K562 (cell line): ENCODE measurements around the gene CA7. TPM values are rescaled to one million over a fixed set of nuclear protein-coding genes. Genes with fewer than 3 reads are reported as not detected.

Experiments
- CREB1 ChIP-seq, 2 experiments: sonication (generic) in 1 of 2; formaldehyde crosslinking in 1 of 2; IDR thresholded peaks; 2 replicates each; pipeline versions ENCODE4 v1.6.1 to v1.8.0; 2012 to 2022; ENCODE audit warnings: inconsistent platforms in 1 of 2, mild to moderate bottlenecking in 1 of 2, missing genetic modification reagents in 1 of 2, moderate library complexity in 1 of 2
- ETV5 ChIP-seq: sonication (generic); formaldehyde crosslinking; IDR thresholded peaks from 2 replicates; pipeline ENCODE4 v1.4.0; 2020; ENCODE audit warnings: low read depth, mild to moderate bottlenecking, missing genetic modification reagents
- HCFC1 ChIP-seq: IDR thresholded peaks from 2 replicates; pipeline ENCODE4 v1.6.1; 2012; ENCODE audit warnings: low read depth, low read length, improper control_type of control experiment
- LEF1 ChIP-seq: fragments of 450-650 bp; IDR thresholded peaks from 2 replicates; pipeline ENCODE4 v1.6.1; 2016; ENCODE audit warnings: mild to moderate bottlenecking
- MEF2D ChIP-seq: conservative IDR thresholded peaks from 2 replicates; pipeline ENCODE4 v1.6.1; 2016; ENCODE audit warnings: low read depth, missing genetic modification characterization, missing compliant biosample characterization
- PCBP1 ChIP-seq: fragments of 200-400 bp; formaldehyde crosslinking; IDR thresholded peaks from 2 replicates; pipeline ENCODE4 v1.6.1; 2018; ENCODE audit warnings: mild to moderate bottlenecking, low read depth, low read length; ENCODE audit not compliant: poor library complexity, severe bottlenecking
- RFX7 ChIP-seq: fragments of 250-450 bp; sonication (Bioruptor Pico); IDR thresholded peaks from 2 replicates; pipeline ENCODE4 v1.5.1; 2021; ENCODE audit warnings: mild to moderate bottlenecking
- ZFX ChIP-seq: sonication (generic); formaldehyde crosslinking; IDR thresholded peaks from 2 replicates; pipeline ENCODE4 v1.8.0; 2022; ENCODE audit warnings: mild to moderate bottlenecking, missing genetic modification reagents, moderate library complexity
- ZNF124 ChIP-seq: sonication (generic); formaldehyde crosslinking; IDR thresholded peaks from 2 replicates; pipeline ENCODE4 v1.8.1; 2022; ENCODE audit warnings: missing genetic modification reagents
- ZNF347 ChIP-seq: fragments of 450-650 bp; formaldehyde crosslinking; IDR thresholded peaks from 2 replicates; pipeline ENCODE4 v1.4.0; 2020; ENCODE audit warnings: low read depth, mild to moderate bottlenecking, moderate library complexity
- ZNF589 ChIP-seq: fragments of 200-800 bp; sonication (Bioruptor generic); IDR thresholded peaks from 2 replicates; pipeline ENCODE4 v1.6.1; 2016; ENCODE audit warnings: low read depth, missing genetic modification characterization, missing compliant biosample characterization
- ZNF75A ChIP-seq: fragments of 450-650 bp; formaldehyde crosslinking; IDR thresholded peaks from 2 replicates; pipeline ENCODE4 v1.4.0; 2020; ENCODE audit warnings: mild to moderate bottlenecking
- ZSCAN32 ChIP-seq: fragments of 450-650 bp; formaldehyde crosslinking; IDR thresholded peaks from 2 replicates; pipeline ENCODE4 v1.4.0; 2020; ENCODE audit warnings: mild to moderate bottlenecking, moderate library complexity
- polyA plus RNA-seq, 8 experiments: library from polyadenylated mRNA; depleted of rRNA in 4 of 8; stranded (reverse) in 5 of 8; unstranded in 3 of 8; fragments of >200 nt; fragmentation: Nextera tagmentation in 2 of 8; fragmentation: Illumina TruSeq in 1 of 8; extraction: Ambion mirVana in 2 of 8; extraction: Trizol in 1 of 8; gene quantifications; 2 replicates each; pipeline versions ENCODE4 v1.2.1 to v1.2.3, GENCODE V29; 2011 to 2014; ENCODE audit warnings: inconsistent platforms in 1 of 8, missing spikeins in 1 of 8
- total RNA-seq, 7 experiments: library from RNA; depleted of rRNA in 6 of 7; stranded (reverse); fragments of >200 nt in 6 of 7; fragmentation: Illumina TruSeq in 2 of 7; extraction: Trizol in 2 of 7; gene quantifications; 2 replicates each; pipeline versions ENCODE4 v1.2.1 to v1.2.3, GENCODE V29; 2011 to 2021; ENCODE audit warnings: low replicate concordance in 1 of 7
- TF ChIP-seq, protein P1 (sequence below): sonication (generic); formaldehyde crosslinking; IDR thresholded peaks from 2 replicates; pipeline ENCODE4 v1.8.0; 2023; ENCODE audit warnings: missing genetic modification reagents, mild to moderate bottlenecking, borderline replicate concordance
- TF ChIP-seq, protein P2 (sequence below): fragments of 450-650 bp; formaldehyde crosslinking; IDR thresholded peaks from 2 replicates; pipeline ENCODE4 v1.4.0; 2022; ENCODE audit warnings: mild to moderate bottlenecking, moderate library complexity
- TF ChIP-seq, protein P3 (sequence below), 2 experiments: IDR thresholded peaks in 1 of 2; conservative IDR thresholded peaks in 1 of 2; 2 replicates each; pipeline ENCODE4 v1.6.1; 2016; ENCODE audit warnings: low read depth in 2 of 2, mild to moderate bottlenecking in 1 of 2, missing compliant biosample characterization in 1 of 2, missing genetic modification characterization in 1 of 2, moderate library complexity in 1 of 2
- TF ChIP-seq, protein P4 (sequence below): sonication (generic); formaldehyde crosslinking; IDR thresholded peaks from 2 replicates; pipeline ENCODE4 v1.8.1; 2022; ENCODE audit warnings: missing genetic modification reagents

The CA7 gene
- total and polyA plus RNA-seq, 9 of the 15 experiments (the other 6 are each of a cell fraction or from before 2014, with no cell fraction given), result 0.03 to 0.07 (median 0.05) TPM; not detected in 5

DNA sequence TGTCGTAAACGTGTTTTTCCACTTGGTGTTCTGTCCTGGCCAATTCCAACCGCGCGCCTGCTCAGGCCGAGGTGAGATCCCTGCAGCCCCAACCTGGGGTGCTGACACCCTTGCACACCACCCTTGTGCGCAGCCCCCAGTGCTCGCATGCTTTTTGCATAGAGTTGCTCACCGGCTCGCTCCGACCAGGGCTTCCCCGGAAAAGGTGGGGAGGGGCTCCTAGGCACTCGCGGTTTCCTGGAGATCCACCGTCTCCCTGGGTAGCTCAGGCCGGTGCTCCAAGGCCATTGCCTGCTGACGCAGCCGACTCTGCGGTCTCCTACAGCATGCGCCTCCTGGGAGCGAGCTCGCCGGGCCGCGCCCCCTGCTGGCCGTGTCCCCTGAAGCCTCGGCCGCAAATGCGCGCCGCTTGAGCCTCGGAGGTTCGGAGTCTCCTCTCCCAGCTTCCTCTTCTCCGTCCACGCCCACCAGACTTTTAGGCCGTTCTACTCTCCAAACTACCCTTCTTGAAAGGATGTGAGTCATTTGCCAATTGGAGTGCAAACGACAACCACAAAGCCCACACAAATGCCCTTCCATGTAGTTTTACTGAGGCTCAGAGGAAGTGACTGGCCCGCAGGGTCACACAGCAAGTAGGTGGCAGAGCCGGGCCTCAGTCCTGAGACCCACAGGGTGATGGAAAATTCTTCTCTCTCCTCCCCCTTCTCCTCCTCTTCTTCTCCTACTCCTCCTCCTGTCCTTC, 28.9 kb downstream of the CA7 start (continued):
- TF ChIP-seq, protein P1, sequence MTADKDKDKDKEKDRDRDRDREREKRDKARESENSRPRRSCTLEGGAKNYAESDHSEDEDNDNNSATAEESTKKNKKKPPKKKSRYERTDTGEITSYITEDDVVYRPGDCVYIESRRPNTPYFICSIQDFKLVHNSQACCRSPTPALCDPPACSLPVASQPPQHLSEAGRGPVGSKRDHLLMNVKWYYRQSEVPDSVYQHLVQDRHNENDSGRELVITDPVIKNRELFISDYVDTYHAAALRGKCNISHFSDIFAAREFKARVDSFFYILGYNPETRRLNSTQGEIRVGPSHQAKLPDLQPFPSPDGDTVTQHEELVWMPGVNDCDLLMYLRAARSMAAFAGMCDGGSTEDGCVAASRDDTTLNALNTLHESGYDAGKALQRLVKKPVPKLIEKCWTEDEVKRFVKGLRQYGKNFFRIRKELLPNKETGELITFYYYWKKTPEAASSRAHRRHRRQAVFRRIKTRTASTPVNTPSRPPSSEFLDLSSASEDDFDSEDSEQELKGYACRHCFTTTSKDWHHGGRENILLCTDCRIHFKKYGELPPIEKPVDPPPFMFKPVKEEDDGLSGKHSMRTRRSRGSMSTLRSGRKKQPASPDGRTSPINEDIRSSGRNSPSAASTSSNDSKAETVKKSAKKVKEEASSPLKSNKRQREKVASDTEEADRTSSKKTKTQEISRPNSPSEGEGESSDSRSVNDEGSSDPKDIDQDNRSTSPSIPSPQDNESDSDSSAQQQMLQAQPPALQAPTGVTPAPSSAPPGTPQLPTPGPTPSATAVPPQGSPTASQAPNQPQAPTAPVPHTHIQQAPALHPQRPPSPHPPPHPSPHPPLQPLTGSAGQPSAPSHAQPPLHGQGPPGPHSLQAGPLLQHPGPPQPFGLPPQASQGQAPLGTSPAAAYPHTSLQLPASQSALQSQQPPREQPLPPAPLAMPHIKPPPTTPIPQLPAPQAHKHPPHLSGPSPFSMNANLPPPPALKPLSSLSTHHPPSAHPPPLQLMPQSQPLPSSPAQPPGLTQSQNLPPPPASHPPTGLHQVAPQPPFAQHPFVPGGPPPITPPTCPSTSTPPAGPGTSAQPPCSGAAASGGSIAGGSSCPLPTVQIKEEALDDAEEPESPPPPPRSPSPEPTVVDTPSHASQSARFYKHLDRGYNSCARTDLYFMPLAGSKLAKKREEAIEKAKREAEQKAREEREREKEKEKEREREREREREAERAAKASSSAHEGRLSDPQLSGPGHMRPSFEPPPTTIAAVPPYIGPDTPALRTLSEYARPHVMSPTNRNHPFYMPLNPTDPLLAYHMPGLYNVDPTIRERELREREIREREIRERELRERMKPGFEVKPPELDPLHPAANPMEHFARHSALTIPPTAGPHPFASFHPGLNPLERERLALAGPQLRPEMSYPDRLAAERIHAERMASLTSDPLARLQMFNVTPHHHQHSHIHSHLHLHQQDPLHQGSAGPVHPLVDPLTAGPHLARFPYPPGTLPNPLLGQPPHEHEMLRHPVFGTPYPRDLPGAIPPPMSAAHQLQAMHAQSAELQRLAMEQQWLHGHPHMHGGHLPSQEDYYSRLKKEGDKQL (CRISPR knock-in tag), result no peak
- TF ChIP-seq ETV5 (CRISPR knock-in tag), result peak; percentile 69
- TF ChIP-seq, protein P2, sequence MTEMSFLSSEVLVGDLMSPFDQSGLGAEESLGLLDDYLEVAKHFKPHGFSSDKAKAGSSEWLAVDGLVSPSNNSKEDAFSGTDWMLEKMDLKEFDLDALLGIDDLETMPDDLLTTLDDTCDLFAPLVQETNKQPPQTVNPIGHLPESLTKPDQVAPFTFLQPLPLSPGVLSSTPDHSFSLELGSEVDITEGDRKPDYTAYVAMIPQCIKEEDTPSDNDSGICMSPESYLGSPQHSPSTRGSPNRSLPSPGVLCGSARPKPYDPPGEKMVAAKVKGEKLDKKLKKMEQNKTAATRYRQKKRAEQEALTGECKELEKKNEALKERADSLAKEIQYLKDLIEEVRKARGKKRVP (CRISPR knock-in tag), result no peak
- TF ChIP-seq ZNF347 (CRISPR knock-in tag), result no peak
- no peak for TF ChIP-seq RFX7 (CRISPR knock-in tag)
- TF ChIP-seq ZNF124 (CRISPR knock-in tag), result no peak
- no peak for TF ChIP-seq ZSCAN32
- no peak for TF ChIP-seq ZNF75A (CRISPR knock-in tag)
- TF ChIP-seq, protein P3, sequence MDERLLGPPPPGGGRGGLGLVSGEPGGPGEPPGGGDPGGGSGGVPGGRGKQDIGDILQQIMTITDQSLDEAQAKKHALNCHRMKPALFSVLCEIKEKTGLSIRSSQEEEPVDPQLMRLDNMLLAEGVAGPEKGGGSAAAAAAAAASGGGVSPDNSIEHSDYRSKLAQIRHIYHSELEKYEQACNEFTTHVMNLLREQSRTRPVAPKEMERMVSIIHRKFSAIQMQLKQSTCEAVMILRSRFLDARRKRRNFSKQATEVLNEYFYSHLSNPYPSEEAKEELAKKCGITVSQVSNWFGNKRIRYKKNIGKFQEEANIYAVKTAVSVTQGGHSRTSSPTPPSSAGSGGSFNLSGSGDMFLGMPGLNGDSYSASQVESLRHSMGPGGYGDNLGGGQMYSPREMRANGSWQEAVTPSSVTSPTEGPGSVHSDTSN (CRISPR knock-in tag; IDR thresholded peaks at IDR 0.05; ENCODE audit: low read depth), result no peak
- TF ChIP-seq, protein P3 (tag; conservative IDR thresholded peaks at IDR 0.05; ENCODE audit: low read depth), result no peak
- peak; percentile 52 for TF ChIP-seq PCBP1
- TF ChIP-seq LEF1, result peak; percentile 44
- peak; percentile 25; the same call in 1 of the 2 replicates for TF ChIP-seq HCFC1
- TF ChIP-seq CREB1 (IDR thresholded peaks at IDR 0.05), result peak; percentile 46
- peak; percentile 57; the same call in 1 of the 2 replicates for TF ChIP-seq CREB1 (CRISPR knock-in tag; IDR thresholded peaks at IDR 0.05)
- peak; percentile 79 for TF ChIP-seq ZFX (CRISPR knock-in tag)
- peak; percentile 49 for TF ChIP-seq ZNF589 (CRISPR knock-in tag)
- TF ChIP-seq, protein P4, sequence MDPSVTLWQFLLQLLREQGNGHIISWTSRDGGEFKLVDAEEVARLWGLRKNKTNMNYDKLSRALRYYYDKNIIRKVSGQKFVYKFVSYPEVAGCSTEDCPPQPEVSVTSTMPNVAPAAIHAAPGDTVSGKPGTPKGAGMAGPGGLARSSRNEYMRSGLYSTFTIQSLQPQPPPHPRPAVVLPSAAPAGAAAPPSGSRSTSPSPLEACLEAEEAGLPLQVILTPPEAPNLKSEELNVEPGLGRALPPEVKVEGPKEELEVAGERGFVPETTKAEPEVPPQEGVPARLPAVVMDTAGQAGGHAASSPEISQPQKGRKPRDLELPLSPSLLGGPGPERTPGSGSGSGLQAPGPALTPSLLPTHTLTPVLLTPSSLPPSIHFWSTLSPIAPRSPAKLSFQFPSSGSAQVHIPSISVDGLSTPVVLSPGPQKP (CRISPR knock-in tag), result no peak
- no peak for TF ChIP-seq MEF2D (tag)
